T-helper 9 cell (primary cell): ENCODE data around the gene PARM1.

Experiments
- DNase-seq: peaks from one replicate; pipeline ENCODE4 v3.0.0-alpha.2; 2020

PARM1 gene

GRCh38 chr4:75035321-75035720 lies 102.4 kb downstream of the PARM1 start:
- DNase-seq: no peak

- no peak for DNase-seq
Measured at GRCh38 chr4:75036046-75036830, 103.3 kb downstream of the PARM1 start.

GRCh38 chr4:75037252-75037651 lies 104.3 kb downstream of the PARM1 start:
- DNase-seq: no peak

- DNase-seq: no peak
Measured at GRCh38 chr4:75038376-75038775, 105.5 kb downstream of the PARM1 start.

GRCh38 chr4:75040703-75041102 lies 107.8 kb downstream of the PARM1 start:
- no peak for DNase-seq

GRCh38 chr4:75042601-75043208 lies 109.8 kb downstream of the PARM1 start:
- DNase-seq: no peak

GRCh38 chr4:75046226-75046625 lies 113.3 kb downstream of the PARM1 start:
- DNase-seq: no peak

GRCh38 chr4:75046641-75047040 lies 113.7 kb downstream of the PARM1 start:
- DNase-seq: no peak

- DNase-seq: no peak
Measured at GRCh38 chr4:75048208-75048879, 115.4 kb downstream of the PARM1 start.

GRCh38 chr4:75051431-75051830 lies 118.5 kb downstream of the PARM1 start:
- no peak for DNase-seq

- no peak for DNase-seq
Measured at GRCh38 chr4:75053352-75053751, 120.4 kb downstream of the PARM1 start.

GRCh38 chr4:75054078-75054477 lies 121.2 kb downstream of the PARM1 start:
- DNase-seq: no peak

GRCh38 chr4:75056277-75056676 lies 123.4 kb downstream of the PARM1 start:
- DNase-seq: no peak

GRCh38 chr4:75057369-75057768 lies 124.5 kb downstream of the PARM1 start:
- DNase-seq: no peak

- DNase-seq: no peak
Measured at GRCh38 chr4:75058486-75058885, 125.6 kb downstream of the PARM1 start.

GRCh38 chr4:75063433-75063832 lies 130.5 kb downstream of the PARM1 start:
- no peak for DNase-seq

- no peak for DNase-seq
Measured at GRCh38 chr4:75065909-75066308, 133.0 kb downstream of the PARM1 start.

- DNase-seq: no peak
Measured at GRCh38 chr4:75069493-75070074, 136.7 kb downstream of the PARM1 start.

GRCh38 chr4:75071317-75071716 lies 138.4 kb downstream of the PARM1 start:
- no peak for DNase-seq

- no peak for DNase-seq
Measured at GRCh38 chr4:75080888-75081287, 148.0 kb downstream of the PARM1 start.

GRCh38 chr4:75081561-75081960 lies 148.6 kb downstream of the PARM1 start:
- no peak for DNase-seq

GRCh38 chr4:75087416-75087815 lies 154.5 kb downstream of the PARM1 start:
- DNase-seq: no peak

- no peak for DNase-seq
Measured at GRCh38 chr4:75087865-75088264, 154.9 kb downstream of the PARM1 start.

- DNase-seq: no peak
Measured at GRCh38 chr4:75089206-75089605, 156.3 kb downstream of the PARM1 start.
